K562 (cell line): Measurements from ENCODE around the gene DOCK4. TPM values are rescaled to one million over a fixed set of nuclear protein-coding genes. Genes with fewer than 3 reads are reported as not detected.

Experiments
- ATAC-seq: fragments of 200-7000 bp; cut with Tn5 transposase; 3 replicates; pipeline ENCODE4 v1.9.1; 2020; ENCODE audit warnings: moderate library complexity
- BruUV-seq: library from RNA; stranded (reverse); fragments of 400-500 nt; replicated peaks from 2 replicates; lab custom pipeline; 2021; lab: Mats Ljungman, UMichigan
- CTCF ChIA-PET: fragments of 300-600 bp; formaldehyde crosslinking; extraction: SDS; loops from one replicate; lab custom pipeline; 2021; ENCODE audit warnings: low intra/inter-chr PET ratio; lab: Yijun Ruan, JAX
- POLR2A ChIA-PET: fragments of 300-600, 350-650 bp; sonication (Branson Sonifier 250); formaldehyde crosslinking; extraction: SDS; loops from one replicate; lab custom pipeline; 2021; ENCODE audit warnings: antibody characterized with exemption, inconsistent platforms; lab: Yijun Ruan, JAX
- DNase-seq, 4 experiments: peaks; one replicate each; pipeline versions ENCODE4 v3.0.0 to v3.0.0-alpha.2; 2011 to 2018; ENCODE audit warnings: low spot score in 3 of 4, mixed read lengths in 3 of 4; ENCODE audit errors: extremely low read depth in 1 of 4
- FAIRE-seq: peaks from 2 replicates; lab custom pipeline; 2011; peaks lifted over from hg19 to GRCh38; lab: Jason Lieb, UNC
- H2AFZ ChIP-seq: 2 replicates; pipeline ENCODE4 v1.6.0; 2011; ENCODE audit warnings: low read depth, low read length, control low read depth, inconsistent platforms
- H3K27ac ChIP-seq: fragments of 200-600 bp; 3 replicates; pipeline ENCODE4 v1.8.0; 2011; ENCODE audit warnings: low read depth, mild to moderate bottlenecking, control low read depth, inconsistent platforms, low read length, moderate library complexity, mixed read lengths; ENCODE audit errors: extremely low read depth
- H3K27me3 ChIP-seq, 2 experiments: fragments of 300-600 bp in 1 of 2; 2 replicates in 1 of 2; 3 replicates in 1 of 2; pipeline versions ENCODE4 v1.6.0 to v1.8.0; 2011; ENCODE audit warnings: inconsistent platforms in 2 of 2, low read length in 2 of 2, mild to moderate bottlenecking in 1 of 2, mixed read lengths in 1 of 2, moderate library complexity in 1 of 2; ENCODE audit not compliant: control insufficient read depth in 2 of 2, insufficient read depth in 2 of 2
- H3K36me3 ChIP-seq: fragments of 300-600 bp; 3 replicates; pipeline ENCODE4 v1.8.0; 2011; ENCODE audit warnings: mild to moderate bottlenecking, low read length, inconsistent platforms; ENCODE audit not compliant: control insufficient read depth, insufficient read depth
- H3K4me1 ChIP-seq, 2 experiments: fragments of 200-600 bp in 1 of 2; replicated peaks in 1 of 2; 2 replicates in 1 of 2; 3 replicates in 1 of 2; pipeline versions ENCODE4 v1.5.1 to v1.8.0; 2011; ENCODE audit warnings: inconsistent platforms in 2 of 2, low read length in 2 of 2, mild to moderate bottlenecking in 1 of 2, mixed read lengths in 1 of 2, moderate library complexity in 1 of 2; ENCODE audit not compliant: control insufficient read depth in 2 of 2, insufficient read depth in 2 of 2
- H3K4me2 ChIP-seq: 2 replicates; pipeline ENCODE4 v1.6.1; 2011; ENCODE audit warnings: low read length, control low read depth, inconsistent platforms, mixed read lengths; ENCODE audit not compliant: insufficient read depth
- H3K4me3 ChIP-seq: fragments of 200-600 bp; sonication (generic), shearing (Covaris generic); 2 replicates; pipeline ENCODE4 v1.5.1; 2016; ENCODE audit warnings: control low read depth, inconsistent platforms
- H3K79me2 ChIP-seq: fragments of 200-600 bp; 3 replicates; pipeline ENCODE4 v1.8.0; 2011; ENCODE audit warnings: low read length, inconsistent platforms; ENCODE audit not compliant: control insufficient read depth, insufficient read depth
- H3K9ac ChIP-seq, 2 experiments: 2 replicates each; pipeline versions ENCODE4 v1.6.0 to v1.6.1; 2011; ENCODE audit warnings: low read depth in 2 of 2, low read length in 2 of 2, control low read depth in 1 of 2, inconsistent platforms in 1 of 2, mild to moderate bottlenecking in 1 of 2, mixed read lengths in 1 of 2; ENCODE audit not compliant: insufficient read depth in 1 of 2
- H3K9me1 ChIP-seq: one replicate; pipeline ENCODE4 v1.6.0; 2011; ENCODE audit warnings: inconsistent platforms, mild to moderate bottlenecking, low read length, moderate library complexity; ENCODE audit not compliant: control insufficient read depth, insufficient read depth
- H3K9me3 ChIP-seq: replicated peaks from 2 replicates; pipeline ENCODE4 v1.5.1; 2011; ENCODE audit warnings: low read depth, low read length, inconsistent platforms; ENCODE audit not compliant: control insufficient read depth, insufficient read depth
- H4K20me1 ChIP-seq: replicated peaks from 2 replicates; pipeline ENCODE4 v1.6.1; 2011; ENCODE audit warnings: low read length, inconsistent platforms, mixed read lengths; ENCODE audit not compliant: control insufficient read depth, insufficient read depth
- CHAMP1 ChIP-seq: fragments of 450-650 bp; IDR thresholded peaks from 2 replicates; pipeline ENCODE4 v1.6.1; 2016; ENCODE audit warnings: mild to moderate bottlenecking
- COPS2 ChIP-seq: fragments of 450-650 bp; conservative IDR thresholded peaks from 2 replicates; pipeline ENCODE4 v1.6.1; 2016; ENCODE audit warnings: mild to moderate bottlenecking, moderate library complexity
- FOXK1 ChIP-seq: sonication (generic); formaldehyde crosslinking; IDR thresholded peaks from 2 replicates; pipeline ENCODE4 v1.8.0; 2022; ENCODE audit warnings: missing genetic modification reagents, mild to moderate bottlenecking, borderline replicate concordance
- ILK ChIP-seq: fragments of 450-650 bp; IDR thresholded peaks from 2 replicates; pipeline ENCODE4 v1.6.1; 2016; ENCODE audit warnings: missing genetic modification characterization, low read depth, mild to moderate bottlenecking, missing compliant biosample characterization, moderate library complexity, borderline replicate concordance
- KAT8 ChIP-seq: fragments of 450-650 bp; IDR thresholded peaks from 2 replicates; pipeline ENCODE4 v1.6.1; 2016; ENCODE audit warnings: low read depth, mild to moderate bottlenecking
- NCOR1 ChIP-seq: fragments of 450-650 bp; IDR thresholded peaks from 2 replicates; pipeline ENCODE4 v1.6.1; 2016; ENCODE audit warnings: mild to moderate bottlenecking, moderate library complexity
- NUFIP1 ChIP-seq: fragments of 450-650 bp; IDR thresholded peaks from 2 replicates; pipeline ENCODE4 v1.6.1; 2018; ENCODE audit not compliant: partially characterized antibody
- PATZ1 ChIP-seq: fragments of 250-450 bp; sonication (Bioruptor Pico); IDR thresholded peaks from 2 replicates; pipeline ENCODE4 v1.5.0; 2020; ENCODE audit warnings: mild to moderate bottlenecking, borderline replicate concordance
- PRPF4 ChIP-seq: fragments of 200-400 bp; formaldehyde crosslinking; IDR thresholded peaks from one replicate; pipeline ENCODE4 v1.6.1; 2017; ENCODE audit warnings: low read length, low read depth, mild to moderate bottlenecking; ENCODE audit not compliant: insufficient read depth, poor library complexity, severe bottlenecking
- PURB ChIP-seq: sonication (generic); formaldehyde crosslinking; IDR thresholded peaks from 2 replicates; pipeline ENCODE4 v1.9.0; 2021; ENCODE audit warnings: low read depth, mild to moderate bottlenecking, missing genetic modification reagents
- ZBTB1 ChIP-seq: sonication (generic); formaldehyde crosslinking; IDR thresholded peaks from 2 replicates; pipeline ENCODE4 v1.8.1; 2023; ENCODE audit warnings: missing genetic modification reagents, low read depth, mild to moderate bottlenecking, borderline replicate concordance
- WGBS: fragments of 100-300 bp; shearing (Covaris generic); methylation state at CpG from one replicate; pipeline ENCODE4 v1.1.6; 2016; ENCODE audit warnings: low coverage, mixed read lengths; ENCODE audit not compliant: insufficient coverage; ENCODE audit errors: missing lambda C conversion rate; 5-methylcytosine and 5-hydroxymethylcytosine counted together
- in situ Hi-C: fragments of 300-500 bp; cut with MboI; formaldehyde crosslinking; loops from 4 replicates; pipeline ENCODE4 v1.15.0; 2018; ENCODE audit warnings: inconsistent platforms, mixed read lengths
- intact Hi-C: fragments of 100-400 bp; cut with micrococcal nuclease; formaldehyde crosslinking; loops from 2 replicates; pipeline ENCODE4 v1.14.2; 2022
- polyA plus RNA-seq, 8 experiments: library from polyadenylated mRNA; depleted of rRNA in 4 of 8; stranded (reverse) in 5 of 8; unstranded in 3 of 8; fragments of >200 nt; fragmentation: Nextera tagmentation in 2 of 8; fragmentation: Illumina TruSeq in 1 of 8; extraction: Ambion mirVana in 2 of 8; extraction: Trizol in 1 of 8; gene quantifications; 2 replicates each; pipeline versions ENCODE4 v1.2.1 to v1.2.3, GENCODE V29; 2011 to 2014; ENCODE audit warnings: inconsistent platforms in 1 of 8, missing spikeins in 1 of 8
- total RNA-seq, 7 experiments: library from RNA; depleted of rRNA in 6 of 7; stranded (reverse); fragments of >200 nt in 6 of 7; fragmentation: Illumina TruSeq in 2 of 7; extraction: Trizol in 2 of 7; gene quantifications; 2 replicates each; pipeline versions ENCODE4 v1.2.1 to v1.2.3, GENCODE V29; 2011 to 2021; ENCODE audit warnings: low replicate concordance in 1 of 7
- TF ChIP-seq, protein P1 (sequence below): fragments of 150-350 bp; IDR thresholded peaks from 2 replicates; pipeline ENCODE4 v1.6.1; 2014; ENCODE audit warnings: low read depth, mild to moderate bottlenecking, low read length, borderline replicate concordance

DOCK4 gene
- total and polyA plus RNA-seq, 9 of the 15 experiments (the other 6 are each of a cell fraction or from before 2014, with no cell fraction given), result 0.42 to 5.7 (median 2.3) TPM

DNA sequence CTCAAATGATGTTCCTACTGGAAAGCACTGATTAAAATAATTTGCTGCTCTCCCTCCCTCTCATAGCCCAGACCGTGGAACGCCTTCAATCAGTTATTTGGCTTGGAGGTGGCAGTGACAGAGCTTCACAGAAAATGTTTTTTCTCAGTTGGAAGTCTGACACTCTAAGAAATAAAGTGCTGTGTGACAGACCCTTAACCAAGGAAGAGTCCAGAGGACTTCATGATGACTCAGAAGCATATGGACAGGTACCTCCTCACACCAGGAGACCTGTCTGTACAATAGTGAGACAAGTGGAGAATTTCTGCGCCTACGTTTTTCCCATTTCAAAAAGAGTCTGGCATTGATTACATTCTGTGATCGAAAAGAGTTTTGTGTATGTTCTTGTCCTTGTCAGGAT, 295.5 kb downstream of the DOCK4 start:
- no peaks in the 10 kb centered on the region for H3K9me3 ChIP-seq
- no peak overlapping the region for H3K4me3 ChIP-seq
- H3K4me2 ChIP-seq, result no peak overlapping the region
- WGBS, result 0% methylated on average over 5 of the region's 5 CpGs
- ATAC-seq, result no peak
- POLR2A ChIA-PET, result no interaction called here
- in situ Hi-C loops, result no loop called here
- no peak for FAIRE-seq
- no TSS peak for BruUV-seq
- no peak overlapping the region for H3K27ac ChIP-seq
- no peaks in the 10 kb centered on the region for H3K36me3 ChIP-seq
- no peaks in the 10 kb centered on the region for H3K27me3 ChIP-seq
- no peaks in the 10 kb centered on the region for H3K9me1 ChIP-seq
- no peaks in the 10 kb centered on the region for H3K4me1 ChIP-seq
- CTCF ChIA-PET, result no interaction called here
- no peak for DNase-seq
- TF ChIP-seq KAT8, result no peak
- no peak for TF ChIP-seq ILK (tag)
- no peak for TF ChIP-seq PRPF4
- no peak for TF ChIP-seq FOXK1 (CRISPR knock-in tag)
- no peak for TF ChIP-seq COPS2
- TF ChIP-seq NCOR1, result no peak
- no peak for TF ChIP-seq CHAMP1
- TF ChIP-seq, protein P1, sequence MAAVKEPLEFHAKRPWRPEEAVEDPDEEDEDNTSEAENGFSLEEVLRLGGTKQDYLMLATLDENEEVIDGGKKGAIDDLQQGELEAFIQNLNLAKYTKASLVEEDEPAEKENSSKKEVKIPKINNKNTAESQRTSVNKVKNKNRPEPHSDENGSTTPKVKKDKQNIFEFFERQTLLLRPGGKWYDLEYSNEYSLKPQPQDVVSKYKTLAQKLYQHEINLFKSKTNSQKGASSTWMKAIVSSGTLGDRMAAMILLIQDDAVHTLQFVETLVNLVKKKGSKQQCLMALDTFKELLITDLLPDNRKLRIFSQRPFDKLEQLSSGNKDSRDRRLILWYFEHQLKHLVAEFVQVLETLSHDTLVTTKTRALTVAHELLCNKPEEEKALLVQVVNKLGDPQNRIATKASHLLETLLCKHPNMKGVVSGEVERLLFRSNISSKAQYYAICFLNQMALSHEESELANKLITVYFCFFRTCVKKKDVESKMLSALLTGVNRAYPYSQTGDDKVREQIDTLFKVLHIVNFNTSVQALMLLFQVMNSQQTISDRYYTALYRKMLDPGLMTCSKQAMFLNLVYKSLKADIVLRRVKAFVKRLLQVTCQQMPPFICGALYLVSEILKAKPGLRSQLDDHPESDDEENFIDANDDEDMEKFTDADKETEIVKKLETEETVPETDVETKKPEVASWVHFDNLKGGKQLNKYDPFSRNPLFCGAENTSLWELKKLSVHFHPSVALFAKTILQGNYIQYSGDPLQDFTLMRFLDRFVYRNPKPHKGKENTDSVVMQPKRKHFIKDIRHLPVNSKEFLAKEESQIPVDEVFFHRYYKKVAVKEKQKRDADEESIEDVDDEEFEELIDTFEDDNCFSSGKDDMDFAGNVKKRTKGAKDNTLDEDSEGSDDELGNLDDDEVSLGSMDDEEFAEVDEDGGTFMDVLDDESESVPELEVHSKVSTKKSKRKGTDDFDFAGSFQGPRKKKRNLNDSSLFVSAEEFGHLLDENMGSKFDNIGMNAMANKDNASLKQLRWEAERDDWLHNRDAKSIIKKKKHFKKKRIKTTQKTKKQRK, result no peak
- no peak for TF ChIP-seq NUFIP1
- no peak for TF ChIP-seq ZBTB1
- TF ChIP-seq PURB (CRISPR knock-in tag), result no peak
- no peak for TF ChIP-seq PATZ1 (CRISPR knock-in tag)
- TF ChIP-seq, all 486 proteins: peak for 0
- H4K20me1 ChIP-seq, result no peaks in the 10 kb centered on the region
- intact Hi-C loops, result no loop called here
- H3K9ac ChIP-seq, result no peak overlapping the region
- H2AFZ ChIP-seq, result no peak overlapping the region
- no peaks in the 10 kb centered on the region for H3K79me2 ChIP-seq
